C4-2B (cell line): ENCODE results near the gene HEATR9.
A peak's percentile ranks its signal among the peaks of the same experiment; 100 is the strongest.

Source experiments
- H3K27ac ChIP-seq: fragments of 450-650 bp; 2 replicates; pipeline ENCODE4 v1.5.1; 2017
- CTCF ChIP-seq: fragments of 450-650 bp; conservative IDR thresholded peaks from 2 replicates; pipeline ENCODE4 v1.5.1; 2017; ENCODE audit warnings: mild to moderate bottlenecking
- ZFX ChIP-seq: fragments of 450-650 bp; IDR thresholded peaks from 2 replicates; pipeline ENCODE4 v1.6.1; 2017

Gene HEATR9

GRCh38 chr17:35849469-35850348 lies 19.0 kb downstream of the HEATR9 start:
- TF ChIP-seq ZFX = no peak
- peak; percentile 92 for TF ChIP-seq CTCF
- H3K27ac ChIP-seq = no peak overlapping the region

- H3K27ac ChIP-seq = no peak overlapping the region
- TF ChIP-seq ZFX (no peak), CTCF (no peak)
Observed at GRCh38 chr17:35847633-35848373, 20.9 kb downstream of the HEATR9 start.

GRCh38 chr17:35847006-35847405 lies 21.7 kb downstream of the HEATR9 start:
- TF ChIP-seq ZFX (no peak), CTCF (no peak)
- H3K27ac ChIP-seq = no peak overlapping the region

- H3K27ac ChIP-seq = no peak overlapping the region
- TF ChIP-seq CTCF (no peak), ZFX (no peak)
Observed at GRCh38 chr17:35846055-35846809, 22.5 kb downstream of the HEATR9 start.

- no peak overlapping the region for H3K27ac ChIP-seq
- TF ChIP-seq ZFX (no peak), CTCF (no peak)
Observed at GRCh38 chr17:35844547-35844946, 24.1 kb downstream of the HEATR9 start.

- no peak overlapping the region for H3K27ac ChIP-seq
- TF ChIP-seq CTCF = no peak
- TF ChIP-seq ZFX = no peak
Observed at GRCh38 chr17:35843698-35844097, 25.0 kb downstream of the HEATR9 start.
